SK-N-SH (cell line): Measurements from ENCODE around the gene GFI1B. TPM values are rescaled to one million over a fixed set of nuclear protein-coding genes. Genes with fewer than 3 reads are reported as not detected.

Experiments used
- CTCF ChIA-PET: fragments of 300-600, 350-600 bp; formaldehyde crosslinking; extraction: SDS; loops from one replicate; lab custom pipeline; 2021; lab: Yijun Ruan, JAX
- POLR2A ChIA-PET: fragments of 350-600 bp; sonication (Branson Sonifier 250); formaldehyde crosslinking; extraction: SDS; loops from one replicate; lab custom pipeline; 2020; ENCODE audit warnings: antibody characterized with exemption, inconsistent platforms; lab: Yijun Ruan, JAX
- DNase-seq: peaks from one replicate; pipeline ENCODE4 v3.0.0; 2012
- H2AFZ ChIP-seq: fragments of 200-600 bp; sonication (generic); 2 replicates; pipeline ENCODE4 v1.8.1; 2016; ENCODE audit warnings: antibody characterized with exemption, mild to moderate bottlenecking, low read depth
- H3F3A ChIP-seq: fragments of 200-600 bp; sonication (generic); replicated peaks from 2 replicates; pipeline ENCODE3; 2016; ENCODE audit warnings: antibody characterized with exemption, mild to moderate bottlenecking; ENCODE audit not compliant: insufficient read depth
- H3K27ac ChIP-seq, 2 experiments: fragments of 200-500 bp in 1 of 2; fragments of 200-600 bp in 1 of 2; sonication (Bioruptor generic) in 1 of 2; sonication (generic), shearing (Covaris generic) in 1 of 2; 2 replicates each; pipeline versions ENCODE4 v1.5.1 to v1.6.1; 2014 to 2016; ENCODE audit warnings: low read depth in 2 of 2, inconsistent platforms in 1 of 2, low read length in 1 of 2, mild to moderate bottlenecking in 1 of 2, mixed read lengths in 1 of 2
- H3K27me3 ChIP-seq: fragments of 200-600 bp; sonication (generic), shearing (Covaris generic); 2 replicates; pipeline ENCODE4 v1.6.1; 2016; ENCODE audit warnings: mixed run types; ENCODE audit not compliant: insufficient read depth
- H3K36me3 ChIP-seq, 2 experiments: fragments of 200-500 bp in 1 of 2; fragments of 200-600 bp in 1 of 2; sonication (Bioruptor generic) in 1 of 2; sonication (generic) in 1 of 2; replicated peaks in 1 of 2; 2 replicates each; pipeline versions ENCODE3 to v1.5.1; 2014 to 2016; ENCODE audit warnings: low read length in 1 of 2, mild to moderate bottlenecking in 1 of 2; ENCODE audit not compliant: insufficient read depth in 2 of 2, control insufficient read depth in 1 of 2
- H3K4me1 ChIP-seq, 2 experiments: fragments of 200-500 bp in 1 of 2; fragments of 200-600 bp in 1 of 2; sonication (Bioruptor generic) in 1 of 2; sonication (generic), shearing (Covaris generic) in 1 of 2; 2 replicates each; pipeline versions ENCODE4 v1.5.1 to v1.6.1; 2014 to 2016; ENCODE audit warnings: low read depth in 1 of 2, low read length in 1 of 2, mixed run types in 1 of 2; ENCODE audit not compliant: insufficient read depth in 2 of 2, control insufficient read depth in 1 of 2
- H3K4me2 ChIP-seq: fragments of 200-600 bp; sonication (generic), shearing (Covaris generic); 2 replicates; pipeline ENCODE4 v1.6.1; 2017; ENCODE audit warnings: mixed run types
- H3K4me3 ChIP-seq, 2 experiments: fragments of 200-500 bp in 1 of 2; fragments of 200-600 bp in 1 of 2; sonication (Bioruptor generic) in 1 of 2; sonication (generic), shearing (Covaris generic) in 1 of 2; 2 replicates each; pipeline versions ENCODE4 v1.5.1 to v1.8.1; 2014 to 2016; ENCODE audit warnings: low read depth in 2 of 2, inconsistent platforms in 1 of 2, low read length in 1 of 2, mild to moderate bottlenecking in 1 of 2, mixed read lengths in 1 of 2, moderate library complexity in 1 of 2
- H3K79me2 ChIP-seq: fragments of 200-600 bp; sonication (generic); 2 replicates; pipeline ENCODE4 v1.8.1; 2017; ENCODE audit warnings: mild to moderate bottlenecking; ENCODE audit not compliant: insufficient read depth
- H3K9ac ChIP-seq: fragments of 200-600 bp; sonication (generic); 2 replicates; pipeline ENCODE4 v1.6.1; 2017; ENCODE audit warnings: mixed run types
- H3K9me2 ChIP-seq: fragments of 200-600 bp; sonication (generic); 2 replicates; pipeline ENCODE4 v1.6.1; 2017; ENCODE audit warnings: mixed run types
- H3K9me3 ChIP-seq: fragments of 200-600 bp; sonication (generic); 2 replicates; pipeline ENCODE4 v1.6.1; 2017; ENCODE audit warnings: mixed run types, mild to moderate bottlenecking, moderate library complexity
- H4K20me1 ChIP-seq: fragments of 200-600 bp; sonication (generic); 2 replicates; pipeline ENCODE4 v1.6.1; 2017; ENCODE audit warnings: mild to moderate bottlenecking, mixed run types; ENCODE audit not compliant: insufficient read depth
- CTCF ChIP-seq: fragments of 200-600 bp; sonication (generic); IDR thresholded peaks from 2 replicates; pipeline ENCODE4 v1.6.1; 2017; ENCODE audit warnings: antibody characterized with exemption, mild to moderate bottlenecking, moderate library complexity
- EP300 ChIP-seq, 2 experiments: IDR thresholded peaks; 2 replicates each; pipeline versions ENCODE4 v1.4.0 to v1.6.1; 2012; ENCODE audit warnings: borderline replicate concordance in 1 of 2, low read depth in 1 of 2, low read length in 1 of 2
- FOXM1 ChIP-seq: IDR thresholded peaks from 2 replicates; pipeline ENCODE4 v1.4.0; 2012; ENCODE audit warnings: low read depth, mild to moderate bottlenecking
- GABPA ChIP-seq: IDR thresholded peaks from 2 replicates; pipeline ENCODE4 v1.4.0; 2012; ENCODE audit warnings: low read depth, mild to moderate bottlenecking
- GATA2 ChIP-seq: sonication (generic); formaldehyde crosslinking; IDR thresholded peaks from 2 replicates; pipeline ENCODE4 v1.5.0; 2020; ENCODE audit warnings: mild to moderate bottlenecking, missing genetic modification reagents
- IRF3 ChIP-seq: fragments of 150-350 bp; IDR thresholded peaks from 2 replicates; pipeline ENCODE4 v1.6.1; 2016; ENCODE audit warnings: mild to moderate bottlenecking, low read depth, low read length
- JUND ChIP-seq: IDR thresholded peaks from 2 replicates; pipeline ENCODE4 v1.4.0; 2012
- MEF2A ChIP-seq: IDR thresholded peaks from 2 replicates; pipeline ENCODE4 v1.4.0; 2012; ENCODE audit warnings: low read depth, borderline replicate concordance
- RAD21 ChIP-seq: IDR thresholded peaks from 2 replicates; pipeline ENCODE4 v1.6.1; 2012; ENCODE audit warnings: mild to moderate bottlenecking, low read length
- TAF1 ChIP-seq: IDR thresholded peaks from 2 replicates; pipeline ENCODE4 v1.6.1; 2012; ENCODE audit warnings: low read depth, mild to moderate bottlenecking, low read length, moderate library complexity, borderline replicate concordance
- TEAD4 ChIP-seq: IDR thresholded peaks from 2 replicates; pipeline ENCODE4 v1.4.0; 2012; ENCODE audit warnings: mild to moderate bottlenecking, borderline replicate concordance; ENCODE audit not compliant: insufficient read depth
- USF2 ChIP-seq: fragments of 150-350 bp; IDR thresholded peaks from 2 replicates; pipeline ENCODE4 v1.6.1; 2017; ENCODE audit warnings: antibody characterized with exemption, low read length, low read depth, borderline replicate concordance
- ZBTB33 ChIP-seq: IDR thresholded peaks from 2 replicates; pipeline ENCODE4 v1.4.0; 2012; ENCODE audit warnings: low read depth, borderline replicate concordance
- WGBS: methylation state at CpG from one replicate; pipeline ENCODE4 v1.1.6; 2017; ENCODE audit warnings: low lambda C conversion rate; 5-methylcytosine and 5-hydroxymethylcytosine counted together
- polyA plus RNA-seq, 3 experiments: library from polyadenylated mRNA; depleted of rRNA; stranded (reverse); fragments of >200 nt; gene quantifications; 2 replicates each; pipeline ENCODE4 v1.2.3, GENCODE V29; 2012
- TF ChIP-seq, protein P1 (sequence below): IDR thresholded peaks from 2 replicates; pipeline ENCODE4 v1.4.0; 2012; ENCODE audit warnings: low read depth, borderline replicate concordance
- TF ChIP-seq, protein P2 (sequence below): IDR thresholded peaks from 2 replicates; pipeline ENCODE4; 2012

Gene GFI1B
- polyA plus RNA-seq, 1 of the 3 experiments (the other 2 are of a cell fraction), result not detected

GRCh38 chr9:132986114-132986513 lies 7.6 kb downstream of the GFI1B start:
- H2AFZ ChIP-seq, result no peak overlapping the region
- H3K27me3 ChIP-seq, result peaks cover 14% of the 10 kb centered on the region
- H3K4me1 ChIP-seq, result no peaks in the 10 kb centered on the region
- ChIA-PET CTCF (interaction anchor here (1.6 to 1.7 kb wide), 3 partner anchors 9 to 85 kb away, joined by 4 to 10 read pairs (median 7); no protein-coding TSS in a partner anchor), POLR2A (no interaction called here)
- no peak overlapping the region for H3K4me3 ChIP-seq
- no peaks in the 10 kb centered on the region for H3K9me3 ChIP-seq
- H3K9me2 ChIP-seq, result no peaks in the 10 kb centered on the region
- H3K36me3 ChIP-seq, result no peaks in the 10 kb centered on the region
- H3K79me2 ChIP-seq, result no peaks in the 10 kb centered on the region
- no peak overlapping the region for H3K27ac ChIP-seq
- no peak overlapping the region for H3K9ac ChIP-seq
- no peaks in the 10 kb centered on the region for H3F3A ChIP-seq
- H4K20me1 ChIP-seq, result no peaks in the 10 kb centered on the region
- DNase-seq, result no peak
- TF ChIP-seq IRF3 (no peak), MEF2A (no peak), GATA2 (CRISPR knock-in tag) (no peak), GABPA (no peak), FOXM1 (no peak), RAD21 (no peak), USF2 (no peak), ZBTB33 (no peak), CTCF (no peak), JUND (no peak), TEAD4 (no peak), EP300 (IDR thresholded peaks at IDR 0.05; ENCODE audit: borderline replicate concordance in 1 of 2, low read depth in 1 of 2, low read length in 1 of 2) (no peak), TAF1 (no peak)
- TF ChIP-seq, protein P1, sequence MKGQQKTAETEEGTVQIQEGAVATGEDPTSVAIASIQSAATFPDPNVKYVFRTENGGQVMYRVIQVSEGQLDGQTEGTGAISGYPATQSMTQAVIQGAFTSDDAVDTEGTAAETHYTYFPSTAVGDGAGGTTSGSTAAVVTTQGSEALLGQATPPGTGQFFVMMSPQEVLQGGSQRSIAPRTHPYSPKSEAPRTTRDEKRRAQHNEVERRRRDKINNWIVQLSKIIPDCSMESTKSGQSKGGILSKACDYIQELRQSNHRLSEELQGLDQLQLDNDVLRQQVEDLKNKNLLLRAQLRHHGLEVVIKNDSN, result no peak
- TF ChIP-seq, protein P2, sequence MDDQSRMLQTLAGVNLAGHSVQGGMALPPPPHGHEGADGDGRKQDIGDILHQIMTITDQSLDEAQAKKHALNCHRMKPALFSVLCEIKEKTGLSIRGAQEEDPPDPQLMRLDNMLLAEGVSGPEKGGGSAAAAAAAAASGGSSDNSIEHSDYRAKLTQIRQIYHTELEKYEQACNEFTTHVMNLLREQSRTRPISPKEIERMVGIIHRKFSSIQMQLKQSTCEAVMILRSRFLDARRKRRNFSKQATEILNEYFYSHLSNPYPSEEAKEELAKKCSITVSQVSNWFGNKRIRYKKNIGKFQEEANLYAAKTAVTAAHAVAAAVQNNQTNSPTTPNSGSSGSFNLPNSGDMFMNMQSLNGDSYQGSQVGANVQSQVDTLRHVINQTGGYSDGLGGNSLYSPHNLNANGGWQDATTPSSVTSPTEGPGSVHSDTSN, result no peak
- 64% methylated on average over 13 of the region's 13 CpGs for WGBS
- H3K4me2 ChIP-seq, result no peak overlapping the region
